A673 (cell line): ENCODE data around the gene PGRMC2. TPM values are rescaled to one million over a fixed set of nuclear protein-coding genes. Genes with fewer than 3 reads are reported as not detected.
A peak's percentile ranks its signal among the peaks of the same experiment; 100 is the strongest.

Experiments used
- BruUV-seq: library from RNA; stranded (reverse); fragments of 400-500 nt; replicated peaks from 2 replicates; lab custom pipeline; 2021; lab: Mats Ljungman, UMichigan
- CTCF ChIA-PET: fragments of 300-600 bp; sonication (Branson Sonifier 250); formaldehyde crosslinking; loops from one replicate; lab custom pipeline; 2022; ENCODE audit warnings: antibody characterized with exemption; lab: Charles Lee
- POLR2A ChIA-PET: fragments of 300-600 bp; sonication (Branson Sonifier 250); formaldehyde crosslinking; loops from one replicate; lab custom pipeline; 2022; ENCODE audit warnings: antibody characterized with exemption; ENCODE audit not compliant: low non-redundant PET; lab: Charles Lee
- DNase-seq: peaks from one replicate; pipeline ENCODE4 v3.0.0-alpha.2; 2015; ENCODE audit warnings: low spot score
- H3K27ac ChIP-seq: fragments of 200-600 bp; sonication (generic); 2 replicates; pipeline ENCODE4 v1.5.1; 2016; ENCODE audit warnings: mixed run types, low read depth, mild to moderate bottlenecking, mixed read lengths, antibody characterized with exemption, low read length; ENCODE audit not compliant: poor library complexity, severe bottlenecking
- H3K27me3 ChIP-seq: fragments of 200-600 bp; sonication (generic); replicated peaks from 2 replicates; pipeline ENCODE4 v1.6.1; 2017; ENCODE audit warnings: mixed run types, low read depth, mild to moderate bottlenecking, mixed read lengths, antibody characterized with exemption, low read length; ENCODE audit not compliant: insufficient read depth, poor library complexity
- H3K36me3 ChIP-seq: fragments of 200-600 bp; sonication (generic); 2 replicates; pipeline ENCODE4 v1.6.1; 2016; ENCODE audit warnings: mixed run types, mild to moderate bottlenecking, mixed read lengths, antibody characterized with exemption, low read length; ENCODE audit not compliant: insufficient read depth, poor library complexity, severe bottlenecking
- H3K4me1 ChIP-seq: fragments of 200-600 bp; sonication (generic); 2 replicates; pipeline ENCODE4 v1.6.1; 2017; ENCODE audit warnings: mixed run types, mild to moderate bottlenecking, mixed read lengths, antibody characterized with exemption, low read length; ENCODE audit not compliant: insufficient read depth, poor library complexity, severe bottlenecking
- H3K4me3 ChIP-seq: fragments of 200-600 bp; sonication (generic); 2 replicates; pipeline ENCODE4 v1.5.1; 2016; ENCODE audit warnings: low read depth, mixed run types, mild to moderate bottlenecking, mixed read lengths, low read length; ENCODE audit not compliant: poor library complexity, severe bottlenecking
- H3K9me3 ChIP-seq: fragments of 200-600 bp; sonication (generic); 2 replicates; pipeline ENCODE4 v1.6.1; 2016; ENCODE audit warnings: mixed run types, low read depth, mild to moderate bottlenecking, mixed read lengths, antibody characterized with exemption, low read length; ENCODE audit not compliant: poor library complexity, severe bottlenecking
- CTCF ChIP-seq: fragments of 300-800, 200-600 bp; sonication (generic); conservative IDR thresholded peaks from 2 replicates; pipeline ENCODE4 v1.5.1; 2017; ENCODE audit warnings: low read depth, mild to moderate bottlenecking, antibody characterized with exemption, low read length, moderate library complexity, mixed read lengths
- EZH2 ChIP-seq: fragments of 200-600 bp; sonication (generic); IDR thresholded peaks from 2 replicates; pipeline ENCODE4 v1.6.1; 2017; ENCODE audit warnings: borderline replicate concordance, low read depth, mild to moderate bottlenecking, mixed read lengths, antibody characterized with exemption, low read length; ENCODE audit not compliant: poor library complexity, severe bottlenecking
- intact Hi-C: fragments of 100-400 bp; cut with micrococcal nuclease; formaldehyde crosslinking; loops from one replicate; pipeline ENCODE4 v1.10.0; 2022; ENCODE audit not compliant: unreplicated experiment
- total RNA-seq: library from RNA; stranded (reverse); gene quantifications from 2 replicates; pipeline ENCODE4 v1.2.3, GENCODE V29; 2021

Gene PGRMC2
- total RNA-seq, 1 experiment from 2014 or later = 51.7 TPM

GRCh38 chr4:128288689-128289106, 1.1 kb upstream of the PGRMC2 start:
- CTCF ChIA-PET = no interaction called here
- TF ChIP-seq CTCF (no peak), EZH2 (no peak)
- Histone ChIP-seq H3K27ac (peak overlapping the region; percentile 97), H3K27me3 (no peaks in the 10 kb centered on the region), H3K4me1 (no peaks in the 10 kb centered on the region), H3K4me3 (peak overlapping the region; percentile 84), H3K9me3 (no peaks in the 10 kb centered on the region), H3K36me3 (no peaks in the 10 kb centered on the region)
- POLR2A ChIA-PET = no interaction called here
- BruUV-seq = no TSS peak
- intact Hi-C loops = loop anchor here (5.0 to 10.0 kb wide), 3 partner anchors 99 to 524 kb away; partner anchors contain the start of gene LARP1B
- peak; percentile 39 for DNase-seq

- Histone ChIP-seq H3K4me3 (peak overlapping the region; percentile 84), H3K27ac (peak overlapping the region; percentile 97), H3K4me1 (no peaks in the 10 kb centered on the region), H3K36me3 (no peaks in the 10 kb centered on the region), H3K9me3 (no peaks in the 10 kb centered on the region), H3K27me3 (no peaks in the 10 kb centered on the region)
- peak; percentile 99 for DNase-seq
- ChIA-PET POLR2A (interaction anchor here (0.6 kb wide), 1 partner anchor 213 kb away, joined by 3 read pairs; no protein-coding TSS in a partner anchor), CTCF (no interaction called here)
- no TSS peak for BruUV-seq
- TF ChIP-seq EZH2 = no peak
- TF ChIP-seq CTCF = no peak
- intact Hi-C loops = loop anchor here (5.0 to 10.0 kb wide), 3 partner anchors 99 to 524 kb away; partner anchors contain the start of gene LARP1B
These were observed 467 bp upstream of the PGRMC2 start for GRCh38 chr4:128287871-128288688.

- H3K27me3 ChIP-seq = no peaks in the 10 kb centered on the region
- peak overlapping the region; percentile 84 for H3K4me3 ChIP-seq
- ChIA-PET CTCF (no interaction called here), POLR2A (no interaction called here)
- H3K27ac ChIP-seq = peak overlapping the region; percentile 78
- TF ChIP-seq EZH2 (no peak), CTCF (no peak)
- intact Hi-C loops = loop anchor here (5.0 to 10.0 kb wide), 3 partner anchors 101 to 526 kb away; partner anchors contain the start of gene LARP1B
- H3K36me3 ChIP-seq = no peaks in the 10 kb centered on the region
- H3K4me1 ChIP-seq = no peaks in the 10 kb centered on the region
- TSS peak; percentile 57 for BruUV-seq
- no peaks in the 10 kb centered on the region for H3K9me3 ChIP-seq
- peak; percentile 59 for DNase-seq
These were observed 1.0 kb downstream of the PGRMC2 start for GRCh38 chr4:128286474-128287058.
